GM19463 (cell line): ENCODE data around the gene KIF3C.
A peak's percentile ranks its signal among the peaks of the same experiment; 100 is the strongest.
"Not testable (repeated sequence)": the region's sequence is repeated elsewhere in the genome, so short reads cannot be mapped to it uniquely, and the experiment has no call there.

ENCODE experiments used
- ATAC-seq: cut with Tn5 transposase; IDR thresholded peaks from one replicate; pipeline ENCODE4 v1.9.1; 2021; ENCODE audit warnings: mild to moderate bottlenecking, moderate library complexity; ENCODE audit not compliant: unreplicated experiment

The KIF3C gene

DNA sequence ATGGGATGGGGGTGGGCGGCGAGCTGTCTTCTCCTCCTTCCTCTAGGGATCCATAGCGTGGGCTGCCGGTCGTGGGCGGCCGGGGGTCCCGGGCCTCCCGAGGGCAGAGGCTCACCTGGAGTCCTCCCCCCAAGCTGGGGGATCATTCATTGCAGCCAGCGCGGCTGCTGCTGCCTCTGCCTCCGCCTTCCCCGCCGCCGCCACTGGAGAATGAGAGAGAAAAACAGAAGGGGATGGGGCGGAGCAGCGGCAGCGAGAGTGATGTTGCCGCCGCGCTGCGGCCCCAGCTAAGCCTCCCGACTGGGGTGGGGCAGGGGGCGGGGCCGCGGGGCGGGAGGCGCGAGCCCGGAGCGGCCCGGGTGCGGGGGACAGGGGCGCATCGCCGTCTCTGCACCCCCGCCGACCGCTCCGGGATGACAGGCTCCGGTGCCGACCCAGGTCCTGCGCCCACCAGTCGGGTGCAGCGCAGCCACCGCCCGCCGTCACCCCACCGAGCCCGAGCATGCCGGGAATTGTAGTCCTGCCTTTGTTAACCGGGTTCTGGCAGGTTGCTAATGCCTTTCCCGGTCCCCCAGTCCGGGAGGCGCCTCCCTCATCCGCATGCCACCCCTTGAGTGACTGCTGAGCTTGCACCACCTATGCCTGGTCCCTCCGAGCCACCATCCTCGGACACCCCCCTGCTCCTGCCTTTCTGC lies at the start of gene KIF3C:
Gene KIF3C, minus strand, starts transcription at position 225 of the 695 bp plus-strand sequence. CDS start 580 bp downstream, outside the sequence.
- peak; percentile 80 for ATAC-seq

GRCh38 chr2:26028083-26028482 lies 45.8 kb upstream of the KIF3C start:
- ATAC-seq, result not testable (repeated sequence)

- no peak for ATAC-seq
These were observed 43.2 kb upstream of the KIF3C start for GRCh38 chr2:26025509-26025908.

DNA sequence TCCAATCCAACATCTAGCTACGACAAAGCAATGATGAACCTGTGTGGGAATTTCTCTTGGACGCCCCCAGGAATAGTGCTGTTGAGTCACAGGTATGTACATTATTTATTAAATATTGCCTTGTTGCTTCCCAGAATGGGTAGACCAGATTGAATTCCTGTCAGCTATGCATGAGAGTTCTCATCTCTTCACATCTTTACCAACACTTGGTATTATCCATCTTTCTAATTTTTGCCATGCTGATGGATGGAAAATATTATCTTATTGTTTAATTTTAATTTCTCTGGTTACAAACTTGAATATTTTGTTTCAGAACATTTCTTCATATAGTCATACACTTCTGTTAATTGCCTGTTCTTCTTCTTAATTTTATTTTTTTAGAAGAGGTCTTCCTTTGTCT lies 42.0 kb upstream of the KIF3C start:
- ATAC-seq, result no peak

GRCh38 chr2:26020231-26020640 lies 37.9 kb upstream of the KIF3C start:
- no peak for ATAC-seq

DNA sequence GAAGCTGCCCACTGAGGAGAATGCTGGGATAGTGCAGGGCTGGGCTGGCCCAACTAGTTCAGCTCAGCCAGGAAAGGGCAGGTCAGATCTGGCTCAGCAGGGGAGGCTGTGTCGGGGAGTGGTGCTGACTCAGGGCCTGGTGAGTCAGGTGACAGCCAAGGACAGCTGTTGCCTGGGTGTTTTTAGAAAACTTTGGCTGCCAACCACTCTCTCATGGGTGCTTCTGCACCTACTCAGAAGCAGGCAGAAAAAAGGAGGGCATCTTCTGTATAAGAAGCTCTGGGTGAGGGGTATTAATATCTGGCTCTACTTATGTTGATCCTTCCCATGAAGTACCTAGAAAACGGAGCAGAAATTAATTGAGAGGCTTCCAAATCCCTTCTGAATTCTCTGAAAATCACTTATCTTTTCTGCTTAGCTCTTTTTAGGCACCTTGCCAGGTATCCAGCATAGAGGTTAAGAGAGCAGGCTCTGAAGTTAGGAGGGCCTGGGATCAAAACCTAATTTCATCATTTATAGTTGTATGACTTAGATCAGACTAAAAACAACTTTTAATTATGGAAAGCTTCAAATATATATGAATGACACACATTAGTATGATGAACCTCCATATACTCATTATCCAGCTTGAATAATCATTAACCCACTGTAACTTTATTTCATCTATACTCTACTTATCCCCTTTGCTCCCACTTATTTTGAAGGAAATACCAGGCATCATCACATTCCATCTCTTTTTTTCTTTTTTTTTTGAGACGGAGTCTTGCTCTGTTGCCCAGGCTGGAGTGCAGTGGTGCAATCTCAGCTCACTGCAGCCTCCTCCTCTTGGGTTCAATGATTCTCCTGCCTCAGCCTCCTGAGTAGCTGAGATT lies 36.1 kb upstream of the KIF3C start:
- ATAC-seq, result peak; percentile 94

GRCh38 chr2:26017464-26018183 lies 35.3 kb upstream of the KIF3C start:
- no peak for ATAC-seq

GRCh38 chr2:26016706-26017045 lies 34.4 kb upstream of the KIF3C start:
- ATAC-seq, result not testable (repeated sequence)

DNA sequence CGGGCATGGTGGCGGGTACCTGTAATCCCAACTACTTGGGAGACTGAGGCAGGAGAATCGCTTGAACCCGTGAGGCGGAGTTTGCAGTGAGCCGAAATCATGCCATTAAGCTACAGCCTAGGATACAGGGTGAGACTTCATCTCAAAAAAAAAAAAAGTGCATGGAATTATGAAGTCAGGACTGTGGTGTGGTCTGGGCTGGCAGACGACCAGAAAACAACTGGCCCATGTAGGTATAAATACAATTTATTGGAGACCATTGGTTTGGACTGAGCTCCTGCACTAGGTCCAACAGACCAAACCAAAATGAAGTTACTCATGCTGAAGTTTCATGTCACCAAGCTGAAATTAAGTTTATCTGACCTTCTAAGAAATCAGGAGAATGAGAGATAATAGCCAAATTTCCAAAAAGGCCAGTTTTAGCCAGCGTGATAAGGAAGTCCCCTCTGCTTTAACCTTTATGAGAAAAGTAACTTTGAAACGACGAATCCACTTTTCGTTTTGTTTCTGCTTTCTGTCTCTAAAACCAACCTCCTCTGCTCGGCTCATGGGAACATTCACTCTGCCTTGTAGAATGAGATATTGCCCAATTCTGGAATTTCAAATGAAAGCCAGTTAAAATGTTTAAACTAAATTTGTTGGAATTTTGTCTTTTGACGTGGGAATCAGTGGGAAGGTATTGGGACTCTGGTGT lies 33.9 kb upstream of the KIF3C start:
- no peak for ATAC-seq

- ATAC-seq, result no peak
These were observed 31.4 kb upstream of the KIF3C start for GRCh38 chr2:26013668-26014067.

DNA sequence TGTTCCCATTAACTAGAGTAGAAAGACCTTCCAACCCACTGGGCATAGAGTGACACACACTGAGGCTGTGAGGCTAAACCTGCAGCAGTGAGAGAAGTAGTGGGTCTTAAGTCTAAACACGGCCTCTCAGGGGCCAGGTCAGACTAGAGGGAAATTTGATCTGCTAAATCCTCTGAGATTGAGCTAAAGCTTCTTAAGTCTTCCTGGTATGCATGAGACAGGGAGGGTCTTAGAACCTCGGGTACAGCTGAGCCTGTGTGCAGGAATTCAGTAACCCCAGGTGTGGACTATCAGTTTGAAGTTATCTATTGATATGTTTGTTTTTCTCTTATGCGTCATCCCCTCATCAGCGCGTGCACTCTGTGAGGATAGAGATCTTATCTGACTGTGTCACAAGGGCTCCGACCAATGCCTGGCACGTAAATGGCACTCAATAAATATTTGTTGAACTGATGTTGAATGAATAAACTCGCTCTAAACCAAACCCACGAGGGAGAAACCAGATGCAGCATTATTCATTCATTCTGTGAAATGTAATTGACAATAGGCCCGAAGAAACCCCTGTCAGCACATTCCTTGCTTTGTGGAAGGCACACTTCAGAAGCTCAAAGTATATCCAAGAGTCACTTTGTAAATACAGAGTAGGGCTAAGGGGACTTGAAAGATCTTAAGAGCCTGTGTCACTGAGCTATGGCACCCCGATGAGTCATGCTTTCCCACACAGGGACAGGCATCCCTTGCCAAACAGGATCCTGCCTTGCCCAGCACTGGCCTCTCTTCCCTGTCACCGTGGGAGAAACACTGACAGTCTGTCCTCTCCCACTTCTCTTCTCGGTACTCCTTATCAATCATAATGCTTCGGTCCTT lies 29.9 kb upstream of the KIF3C start:
- ATAC-seq, result no peak

DNA sequence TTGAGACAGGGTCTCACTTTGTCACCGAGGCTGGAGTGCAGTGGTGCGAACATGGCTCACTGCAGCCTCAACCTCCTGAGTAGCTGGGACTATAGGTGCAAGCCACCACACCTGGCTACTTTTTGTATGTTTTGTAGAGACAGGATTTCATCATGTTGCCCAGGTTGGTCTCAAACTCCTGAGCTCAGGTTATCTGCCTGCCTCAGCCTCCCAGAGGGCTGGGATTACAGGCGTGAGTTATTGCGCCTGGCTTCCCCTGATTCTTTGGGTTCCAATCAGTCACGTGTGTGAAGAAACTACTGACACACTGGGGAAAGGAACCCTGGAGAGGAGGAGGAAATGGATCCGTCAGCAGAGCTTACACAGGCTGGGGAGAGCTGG lies 29.3 kb upstream of the KIF3C start:
- ATAC-seq, result no peak

DNA sequence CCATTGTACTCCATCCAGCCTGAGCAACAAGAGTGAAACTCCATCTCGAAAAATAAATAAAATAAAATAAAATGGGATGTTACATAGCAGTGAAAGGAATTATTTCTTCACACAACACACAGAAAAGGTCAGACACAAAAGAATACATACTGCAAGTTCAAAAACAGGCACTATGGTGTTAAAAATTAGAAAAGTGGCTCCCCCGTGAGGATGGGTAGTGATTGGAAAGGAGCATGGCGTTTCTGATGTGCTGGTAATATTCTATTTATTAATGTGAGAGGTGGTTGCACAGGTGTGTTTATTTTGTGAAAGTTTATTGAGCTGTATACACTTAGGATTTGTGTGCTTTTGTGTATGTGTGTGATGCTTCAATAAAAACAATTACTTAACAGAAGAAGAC lies 28.6 kb upstream of the KIF3C start:
- no peak for ATAC-seq

- no peak for ATAC-seq
These were observed 27.3 kb upstream of the KIF3C start for GRCh38 chr2:26009567-26009963.

DNA sequence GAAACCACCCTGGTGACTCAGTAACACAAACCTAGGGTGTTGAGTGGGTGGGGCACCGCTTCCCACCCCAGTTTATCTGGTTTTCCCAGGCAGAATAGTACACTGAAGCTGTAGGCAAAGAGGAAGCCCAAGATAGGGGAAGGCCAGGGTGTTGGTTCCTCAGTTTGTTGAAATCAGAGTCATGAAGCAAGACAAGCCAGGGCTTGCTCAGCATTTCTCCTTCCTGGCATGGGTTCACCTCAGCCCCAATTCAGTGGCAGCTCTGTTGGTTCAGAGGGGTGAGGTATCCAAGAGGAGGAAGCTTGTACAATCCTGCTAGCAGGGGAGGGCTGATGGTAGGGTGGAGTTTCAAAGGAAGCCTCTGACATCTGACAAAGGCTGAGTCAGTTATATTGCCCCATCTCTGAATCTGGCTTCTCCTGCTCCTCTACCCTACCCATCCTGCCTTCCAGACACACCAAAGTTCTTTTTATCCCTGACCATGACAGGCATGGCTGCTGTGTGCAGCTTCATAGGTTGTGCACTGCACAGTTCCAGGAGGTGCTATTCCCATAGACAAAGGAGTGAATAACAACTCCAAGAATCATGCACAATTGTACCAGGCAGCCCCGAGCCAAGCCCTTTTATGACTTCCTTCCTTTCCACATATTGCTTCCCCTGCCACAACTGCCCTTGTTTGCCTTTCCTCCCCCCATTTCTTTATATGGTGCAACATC lies 26.7 kb upstream of the KIF3C start:
- ATAC-seq, result no peak

GRCh38 chr2:26008095-26008494 lies 25.8 kb upstream of the KIF3C start:
- no peak for ATAC-seq

DNA sequence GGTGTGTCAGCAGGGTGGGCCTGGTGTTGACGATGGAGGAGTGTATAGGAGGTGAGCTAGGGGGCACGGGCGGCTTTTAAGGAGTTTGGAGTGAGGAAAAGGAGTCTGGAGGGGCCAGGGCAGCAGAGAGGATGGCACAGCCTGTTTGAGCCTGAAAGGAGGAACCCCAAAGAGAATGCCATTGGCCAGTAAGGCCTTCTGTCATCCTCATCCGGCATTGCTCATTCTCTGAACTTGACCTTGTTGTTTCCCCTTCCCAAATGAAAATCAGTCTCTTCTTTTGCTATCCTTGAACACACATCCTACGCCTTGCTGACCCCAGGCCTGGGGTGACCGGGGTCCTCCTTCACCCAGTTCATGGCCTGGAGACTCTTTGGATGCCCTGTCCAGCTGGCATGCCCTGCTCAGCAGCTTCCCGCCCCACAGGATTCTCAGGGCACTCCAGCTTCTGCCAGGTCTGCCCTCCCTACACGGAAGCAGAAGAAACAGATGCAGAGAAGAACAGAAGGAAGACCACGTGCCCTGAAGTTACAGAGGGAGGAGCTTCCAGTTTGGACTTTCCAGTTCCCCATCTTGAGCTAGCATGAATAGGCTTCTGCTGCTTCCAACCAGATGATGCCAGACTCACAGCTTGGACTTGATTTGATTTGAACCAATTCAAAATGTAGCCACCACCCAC lies 20.5 kb upstream of the KIF3C start:
- no peak for ATAC-seq

DNA sequence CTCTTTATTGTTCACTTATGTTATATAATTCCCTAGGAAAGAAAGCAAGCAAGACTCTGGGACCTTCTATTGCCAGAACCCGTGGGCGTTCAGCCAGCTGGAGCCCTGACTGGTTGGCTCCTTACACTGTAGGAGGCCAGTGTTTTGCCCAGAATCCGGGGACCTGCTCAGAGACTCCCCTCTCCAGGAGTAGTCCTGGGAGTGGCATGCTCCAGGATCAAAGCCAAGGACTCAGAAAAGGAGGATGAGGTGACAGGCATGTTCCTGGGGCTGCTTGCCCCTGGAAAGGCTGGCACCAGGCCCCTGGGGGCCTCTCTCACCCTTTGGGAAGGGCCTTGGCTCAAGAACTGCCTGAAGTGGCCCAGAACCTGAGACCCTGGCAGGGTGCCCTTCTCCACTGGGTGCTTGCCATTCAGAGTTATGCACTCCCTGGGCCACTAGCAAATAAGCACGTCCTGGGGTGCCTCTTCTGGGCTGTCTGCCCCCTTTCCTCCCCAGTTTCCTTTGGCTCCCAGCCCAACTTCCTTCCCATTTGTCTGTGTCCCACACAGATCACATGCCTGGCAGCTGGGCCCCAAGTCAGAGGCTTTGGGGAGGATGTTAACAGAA lies 19.6 kb upstream of the KIF3C start:
- ATAC-seq, result no peak
